Measurements from ENCODE around the gene ZNF385D.
"Not testable (repeated sequence)": the region's sequence is repeated elsewhere in the genome, so short reads cannot be mapped to it uniquely, and the experiment has no call there.

ZNF385D gene

GRCh38 chr3:21502656-21503055 lies 248.4 kb downstream of the ZNF385D start:
- POLR2A ChIA-PET: no interaction called here
- no peak for TF ChIP-seq SUZ12 (IDR thresholded peaks at IDR 0.05)
- TF ChIP-seq HDGF (IDR thresholded peaks at IDR 0.05; ENCODE audit: borderline replicate concordance): no peak
- TF ChIP-seq L3MBTL2 (conservative IDR thresholded peaks at IDR 0.05): no peak
- TF ChIP-seq ARNT (IDR thresholded peaks at IDR 0.05): no peak
- no peak for TF ChIP-seq NFRKB (IDR thresholded peaks at IDR 0.05)
- TF ChIP-seq TARDBP (IDR thresholded peaks at IDR 0.05): no peak
- no peak for TF ChIP-seq ELF4 (IDR thresholded peaks at IDR 0.05)
- no peak for TF ChIP-seq BHLHE40 (IDR thresholded peaks at IDR 0.05; ENCODE audit: borderline replicate concordance)
- no peak for TF ChIP-seq ZNF384 (IDR thresholded peaks at IDR 0.05)
- TF ChIP-seq FOXM1 (IDR thresholded peaks at IDR 0.05; ENCODE audit: borderline replicate concordance): no peak
- no peak for TF ChIP-seq FOXA1 (IDR thresholded peaks at IDR 0.05)
- no peak for TF ChIP-seq LEF1 (IDR thresholded peaks at IDR 0.05; ENCODE audit: borderline replicate concordance)
- TF ChIP-seq PKNOX1 (IDR thresholded peaks at IDR 0.05): no peak
- TF ChIP-seq SP1 (IDR thresholded peaks at IDR 0.05): no peak
- no peak for TF ChIP-seq CTBP1 (IDR thresholded peaks at IDR 0.05; ENCODE audit: borderline replicate concordance)
- TF ChIP-seq FOXK2 (IDR thresholded peaks at IDR 0.05): no peak
- DNase-seq (ENCODE audit: extremely low spot score): no peak
- CTCF ChIA-PET: no interaction called here

GRCh38 chr3:21500834-21501233 lies 250.2 kb downstream of the ZNF385D start:
- POLR2A ChIA-PET: no interaction called here
- TF ChIP-seq FOXM1 (IDR thresholded peaks at IDR 0.05; ENCODE audit: borderline replicate concordance): no peak
- TF ChIP-seq NFRKB (IDR thresholded peaks at IDR 0.05): no peak
- no peak for TF ChIP-seq L3MBTL2 (conservative IDR thresholded peaks at IDR 0.05)
- no peak for TF ChIP-seq ZNF384 (IDR thresholded peaks at IDR 0.05)
- TF ChIP-seq SP1 (IDR thresholded peaks at IDR 0.05): no peak
- DNase-seq (ENCODE audit: extremely low spot score): no peak
- CTCF ChIA-PET: no interaction called here

- CTCF ChIA-PET; POLR2A ChIA-PET; DNase-seq (ENCODE audit: extremely low spot score): not testable (repeated sequence)
Measured at GRCh38 chr3:21490671-21491070, 260.3 kb downstream of the ZNF385D start.

GRCh38 chr3:21487520-21487919 lies 263.5 kb downstream of the ZNF385D start:
- ChIA-PET CTCF (interaction anchor here (0.7 kb wide), 1 partner anchor 471 kb away, joined by 5 read pairs; no protein-coding TSS in a partner anchor), POLR2A (no interaction called here)
- DNase-seq (ENCODE audit: extremely low spot score): no peak
- no peak for TF ChIP-seq TARDBP (IDR thresholded peaks at IDR 0.05)
- no peak for TF ChIP-seq ZNF384 (IDR thresholded peaks at IDR 0.05)
- TF ChIP-seq LEF1 (IDR thresholded peaks at IDR 0.05; ENCODE audit: borderline replicate concordance): no peak
- TF ChIP-seq NFRKB (IDR thresholded peaks at IDR 0.05): no peak
- TF ChIP-seq BHLHE40 (IDR thresholded peaks at IDR 0.05; ENCODE audit: borderline replicate concordance): no peak

- DNase-seq (ENCODE audit: extremely low spot score); CTCF ChIA-PET; POLR2A ChIA-PET: not testable (repeated sequence)
Measured at GRCh38 chr3:21486024-21486935, 264.7 kb downstream of the ZNF385D start.

GRCh38 chr3:21484828-21485144 lies 266.2 kb downstream of the ZNF385D start:
- POLR2A ChIA-PET: no interaction called here
- CTCF ChIA-PET: interaction anchor here (0.6 to 1.0 kb wide), 2 partner anchors 23 to 970 kb away, joined by 3 read pairs; no protein-coding TSS in a partner anchor
- no peak for DNase-seq (ENCODE audit: extremely low spot score)
- TF ChIP-seq FOXK2 (IDR thresholded peaks at IDR 0.05) (no peak), FOXA1 (IDR thresholded peaks at IDR 0.05) (no peak), BHLHE40 (IDR thresholded peaks at IDR 0.05; ENCODE audit: borderline replicate concordance) (no peak), ARNT (IDR thresholded peaks at IDR 0.05) (no peak), TARDBP (IDR thresholded peaks at IDR 0.05) (no peak), CTBP1 (IDR thresholded peaks at IDR 0.05; ENCODE audit: borderline replicate concordance) (no peak)

GRCh38 chr3:21484057-21484827 lies 266.8 kb downstream of the ZNF385D start:
- DNase-seq (ENCODE audit: extremely low spot score): peak; percentile 38

More at GRCh38 chr3:21484057-21484827, 266.8 kb downstream of the ZNF385D start:
- ChIA-PET CTCF (interaction anchor here (0.6 to 1.0 kb wide), 2 partner anchors 23 to 970 kb away, joined by 3 read pairs; no protein-coding TSS in a partner anchor), POLR2A (no interaction called here)
- TF ChIP-seq FOXM1 (IDR thresholded peaks at IDR 0.05; ENCODE audit: borderline replicate concordance) (no peak), TARDBP (IDR thresholded peaks at IDR 0.05) (no peak), BHLHE40 (IDR thresholded peaks at IDR 0.05; ENCODE audit: borderline replicate concordance) (no peak), NFRKB (IDR thresholded peaks at IDR 0.05) (no peak), SUZ12 (IDR thresholded peaks at IDR 0.05) (no peak), ZNF384 (IDR thresholded peaks at IDR 0.05) (no peak), FOXA1 (IDR thresholded peaks at IDR 0.05) (no peak), PKNOX1 (IDR thresholded peaks at IDR 0.05) (no peak), L3MBTL2 (conservative IDR thresholded peaks at IDR 0.05) (no peak)
